Eye (tissue), 1 donor: ENCODE data around the gene ENC1.
A peak's percentile ranks its signal among the peaks of the same experiment; 100 is the strongest.

Experiments
- DNase-seq: peaks from one replicate; pipeline ENCODE4 v3.0.0-alpha.2; 2015

Gene ENC1

DNA sequence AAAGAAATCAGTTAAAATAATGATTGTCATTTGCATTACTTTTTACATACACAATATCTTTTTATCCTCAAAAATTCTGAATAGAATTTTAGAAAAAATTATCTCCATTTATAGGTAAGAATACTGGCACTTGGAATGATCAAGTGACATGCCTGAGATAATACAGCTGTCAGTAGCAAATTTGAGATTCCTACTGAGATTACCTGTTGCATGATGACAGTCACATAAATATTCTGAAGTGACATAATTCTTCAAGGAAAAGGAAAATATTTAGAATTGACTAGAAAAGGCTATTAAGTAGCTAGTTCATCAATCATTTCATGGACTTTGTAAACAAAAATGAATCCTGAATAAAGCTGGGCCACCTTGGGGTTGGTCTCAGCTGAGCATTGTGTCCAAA lies 15.2 kb upstream of the ENC1 start:
- DNase-seq: no peak

DNA sequence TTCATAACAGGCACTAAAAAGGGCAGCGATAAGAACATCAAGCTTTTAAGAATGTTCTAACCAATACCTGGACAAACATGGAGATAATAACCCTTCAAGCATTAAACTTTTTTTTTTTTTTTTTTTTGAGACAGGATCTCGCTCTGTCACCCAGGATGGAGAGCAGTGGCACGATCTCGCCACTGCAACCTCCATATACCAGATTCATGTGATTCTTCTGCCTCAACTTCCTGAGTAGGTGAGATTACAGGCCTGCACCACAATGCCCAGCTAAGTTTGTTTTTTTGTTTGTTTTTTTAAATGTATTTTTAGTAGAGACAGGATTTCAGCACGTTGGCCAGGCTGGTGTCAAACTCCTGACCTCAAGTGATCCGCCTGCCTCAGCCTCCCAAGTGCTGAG lies 14.7 kb upstream of the ENC1 start:
- DNase-seq: no peak

DNA sequence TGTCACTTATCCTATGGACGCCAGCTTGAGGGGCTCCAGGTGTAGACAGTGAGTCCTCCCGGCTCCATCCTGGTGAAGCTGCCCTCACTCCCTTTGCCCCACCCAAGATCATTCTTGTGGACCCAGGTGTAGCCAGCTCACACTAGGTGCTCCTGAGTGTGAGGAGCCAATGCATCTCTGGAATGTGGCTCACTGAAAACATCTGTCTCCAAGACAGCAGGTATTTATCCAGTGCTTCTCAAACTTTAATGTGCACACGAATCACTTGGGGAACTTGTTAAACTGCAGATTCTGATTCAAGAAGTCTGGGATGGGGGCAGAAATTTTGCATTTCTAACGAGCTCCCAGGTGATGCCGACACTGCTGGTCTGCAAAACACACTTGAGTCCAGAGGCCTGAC lies 13.5 kb upstream of the ENC1 start:
- DNase-seq: no peak

DNA sequence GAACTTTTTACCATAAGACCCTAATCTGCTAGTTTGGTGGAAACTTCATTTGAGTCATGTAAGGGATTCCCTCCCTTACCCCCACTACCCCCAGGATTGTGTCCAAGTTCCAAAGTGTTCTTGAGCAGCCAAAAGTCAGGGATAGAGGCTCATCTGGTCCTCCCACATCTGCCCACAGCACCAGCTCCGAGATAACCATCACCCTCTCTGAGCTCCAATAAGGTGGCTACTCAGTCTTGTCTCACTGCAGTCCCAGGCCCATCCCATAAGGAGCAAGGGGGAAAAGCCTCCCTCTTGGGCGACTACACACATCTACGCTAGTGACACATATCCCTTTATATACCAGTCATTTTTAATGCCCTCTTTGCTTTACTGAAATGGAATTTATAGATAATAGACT lies 12.0 kb upstream of the ENC1 start:
- DNase-seq: no peak

DNA sequence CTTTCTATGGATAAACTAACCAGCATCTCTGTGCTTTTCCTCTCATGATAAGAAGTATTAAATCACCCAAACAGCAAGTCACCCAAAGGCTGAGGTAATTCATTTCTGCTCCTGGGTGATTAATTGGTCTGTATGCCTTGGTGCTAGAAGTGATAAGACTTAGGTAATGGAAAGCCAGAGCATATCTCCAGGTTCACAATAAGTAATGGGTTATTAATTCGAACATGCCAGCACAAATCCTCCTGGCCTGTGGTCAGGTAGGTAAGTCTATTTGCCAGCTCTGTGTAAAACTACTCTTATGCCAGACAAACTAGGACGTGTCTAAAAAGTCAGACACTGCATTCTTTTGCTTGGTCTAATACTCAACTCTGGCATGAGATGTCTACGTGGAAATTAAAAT lies 11.2 kb upstream of the ENC1 start:
- DNase-seq: no peak

DNA sequence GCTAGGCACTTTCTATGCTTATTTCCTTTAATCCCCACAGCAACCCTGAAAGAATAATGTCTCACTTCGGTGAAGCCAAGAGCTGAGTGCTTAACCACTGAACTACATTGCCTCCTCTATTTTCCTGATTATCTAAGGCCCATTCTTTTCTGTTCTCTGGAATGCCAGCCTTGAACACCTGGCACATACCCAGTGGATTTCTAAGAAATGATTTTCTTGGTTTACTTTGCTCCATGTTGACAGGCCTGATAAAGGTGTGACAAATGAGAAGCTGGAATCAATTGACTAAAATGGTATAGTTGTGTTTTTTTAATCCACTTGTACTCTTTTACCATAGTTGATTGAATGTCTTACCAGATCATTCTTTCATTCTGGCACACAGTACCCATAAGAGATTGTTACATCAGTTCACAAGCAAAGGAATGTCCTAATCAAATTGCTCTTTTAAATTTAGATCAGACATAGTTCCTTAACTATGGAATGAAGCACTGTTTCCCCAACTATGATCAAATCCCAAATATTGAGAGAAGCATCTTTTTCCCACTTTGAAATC lies 9.0 kb upstream of the ENC1 start:
- DNase-seq: no peak

DNA sequence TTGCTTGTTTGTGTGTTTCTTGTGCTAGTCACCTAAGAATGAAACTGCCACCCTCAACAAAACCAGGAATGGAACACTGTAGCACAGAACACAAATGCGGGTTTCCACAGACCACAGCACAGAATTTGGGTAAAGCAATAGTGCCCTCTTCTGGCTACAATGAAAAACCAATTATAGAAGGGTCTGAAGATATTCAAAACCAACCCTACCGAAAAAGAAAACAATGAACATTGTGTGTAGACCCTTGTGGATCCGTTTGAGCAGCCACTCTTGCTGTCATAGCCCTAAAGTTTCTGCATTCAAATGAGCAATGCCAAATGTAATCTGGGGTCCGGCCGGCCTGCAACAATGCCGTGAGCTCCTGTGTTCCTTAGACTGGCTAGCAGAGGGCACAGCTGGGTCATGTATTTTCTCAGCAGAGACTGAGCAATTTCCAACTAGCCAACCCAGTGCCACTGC lies 8.3 kb upstream of the ENC1 start:
- peak; percentile 86 for DNase-seq

DNA sequence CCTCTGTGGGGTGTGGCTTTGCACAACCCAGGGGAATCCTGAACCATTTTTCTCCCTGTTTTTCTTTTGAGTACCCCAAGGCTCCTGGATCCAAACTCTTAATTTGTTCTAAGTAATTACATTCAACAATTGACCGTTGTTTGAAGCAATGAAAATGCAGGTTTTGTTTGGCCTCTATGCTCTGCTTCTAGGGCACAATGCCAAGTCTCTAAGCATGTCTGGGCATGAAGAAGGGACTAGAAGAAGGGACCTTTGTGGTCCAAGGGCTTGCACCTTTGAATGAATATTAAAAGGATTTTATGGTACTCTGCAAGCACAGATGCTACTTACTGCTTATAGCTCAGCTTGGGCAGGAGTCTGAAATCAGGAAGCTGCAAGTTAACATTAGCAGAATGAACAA lies 6.6 kb upstream of the ENC1 start:
- DNase-seq: no peak

DNA sequence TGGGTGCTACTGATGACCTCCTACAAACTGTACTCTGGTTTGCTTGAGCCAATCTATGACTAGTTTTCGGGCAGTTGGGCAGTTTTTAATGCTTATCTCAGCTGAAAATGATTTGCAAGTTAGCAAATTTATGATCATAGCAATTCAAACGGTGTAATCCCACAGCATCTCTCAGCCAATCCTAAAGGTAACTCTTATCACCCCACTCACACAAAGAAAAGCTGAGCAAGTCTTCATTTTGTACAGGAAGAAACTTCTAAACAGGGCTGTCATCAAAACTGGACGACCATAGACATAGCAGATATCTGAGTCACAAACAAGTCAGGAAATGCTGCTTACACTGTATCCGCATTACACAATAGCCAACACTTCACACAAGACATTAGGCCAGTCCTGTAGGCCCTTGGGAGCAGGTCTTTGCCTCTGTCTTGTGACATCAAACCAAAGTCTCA lies 2.6 kb upstream of the ENC1 start:
- no peak for DNase-seq

DNA sequence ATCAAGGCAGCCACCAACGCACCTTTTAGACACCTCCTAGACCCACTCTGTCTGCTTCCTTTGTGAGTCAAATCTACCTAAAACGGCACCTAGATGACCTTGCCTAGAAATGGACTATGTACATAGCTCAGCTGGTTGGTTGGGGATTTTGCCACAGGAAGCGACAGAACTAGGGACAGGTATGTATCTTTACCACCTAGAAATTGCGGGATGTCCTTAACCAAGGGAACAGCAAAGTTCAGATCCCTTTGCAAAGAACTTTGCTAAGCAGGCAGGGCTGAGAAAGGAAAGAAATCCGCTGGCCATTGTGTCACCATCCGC lies 2.0 kb upstream of the ENC1 start:
- no peak for DNase-seq

DNA sequence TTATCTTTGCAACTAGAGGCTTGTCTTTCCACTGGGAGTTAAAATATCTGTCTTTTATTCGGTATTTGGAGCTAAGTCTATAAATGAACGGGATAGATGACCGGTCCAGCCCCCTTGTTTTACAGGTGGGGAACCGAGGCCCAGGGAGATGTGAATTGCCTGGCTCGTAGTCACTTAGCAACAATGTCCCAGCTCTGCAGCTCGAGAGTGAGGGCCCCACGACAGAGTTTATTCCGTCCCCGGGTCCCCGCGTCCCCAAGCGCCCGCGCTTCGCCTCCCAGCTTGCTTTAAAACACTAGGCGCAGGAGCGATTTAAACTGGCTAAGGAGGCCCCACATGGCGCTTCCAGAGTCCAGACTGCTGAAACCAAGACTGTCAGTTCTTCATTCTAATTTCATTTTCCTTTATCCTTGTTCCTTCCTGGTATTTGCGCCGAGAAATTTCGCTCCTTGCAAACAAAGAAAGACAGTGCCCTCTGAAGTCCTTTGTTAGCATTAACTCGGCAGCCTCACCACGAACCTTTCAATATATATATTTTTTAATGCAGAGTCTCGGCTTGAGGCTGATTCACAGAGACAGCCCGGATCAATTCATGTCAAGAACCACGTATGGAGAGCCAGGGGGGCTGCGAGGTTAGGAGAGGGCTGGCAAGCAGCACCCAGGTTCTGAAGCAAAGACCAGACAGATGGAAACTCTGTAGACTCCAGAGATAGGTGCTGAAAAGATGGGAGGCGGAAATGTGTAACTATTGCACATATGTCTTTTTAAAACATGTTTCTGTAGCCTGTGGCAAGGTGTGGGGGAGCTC lies 1.4 kb upstream of the ENC1 start:
- DNase-seq: peak; percentile 91

DNA sequence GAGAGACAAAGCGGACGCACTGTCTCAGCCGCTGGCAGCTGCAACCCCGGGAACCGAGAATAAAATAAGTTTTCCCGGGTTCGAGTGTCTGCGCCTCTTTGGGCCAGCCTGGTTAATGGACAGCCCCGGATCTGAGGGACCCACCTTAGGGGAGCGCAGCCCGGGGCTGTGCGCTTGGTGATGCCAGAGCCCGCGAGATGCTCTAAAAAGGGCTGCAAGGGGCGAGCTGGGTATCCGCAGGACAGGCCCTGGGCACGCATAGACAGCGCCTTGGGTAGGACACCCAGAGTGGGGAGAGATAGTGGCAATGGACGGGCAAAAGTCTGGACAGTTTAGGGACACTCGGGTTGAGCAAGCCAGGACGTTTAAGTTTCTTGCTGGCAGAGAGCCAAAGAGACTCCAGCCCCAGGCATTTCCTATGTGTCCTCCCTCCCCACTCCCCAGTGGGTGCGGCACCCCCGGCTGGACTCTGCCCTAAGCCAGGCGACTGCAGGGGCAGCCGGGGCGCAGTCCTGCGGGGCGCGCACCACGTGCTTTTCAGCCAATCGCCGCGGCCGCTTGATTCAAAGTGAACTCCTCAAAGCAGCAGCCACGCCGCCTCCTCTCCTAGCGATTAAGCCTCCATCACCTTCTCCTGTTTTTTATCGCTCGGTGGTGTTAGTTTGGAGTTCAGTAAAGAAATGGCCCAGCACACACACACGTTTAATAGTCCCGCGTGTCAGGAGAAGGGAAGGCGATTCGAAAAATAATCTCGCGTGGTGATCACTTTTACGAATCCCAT lies 616 bp upstream of the ENC1 start:
- DNase-seq: peak; percentile 92

DNA sequence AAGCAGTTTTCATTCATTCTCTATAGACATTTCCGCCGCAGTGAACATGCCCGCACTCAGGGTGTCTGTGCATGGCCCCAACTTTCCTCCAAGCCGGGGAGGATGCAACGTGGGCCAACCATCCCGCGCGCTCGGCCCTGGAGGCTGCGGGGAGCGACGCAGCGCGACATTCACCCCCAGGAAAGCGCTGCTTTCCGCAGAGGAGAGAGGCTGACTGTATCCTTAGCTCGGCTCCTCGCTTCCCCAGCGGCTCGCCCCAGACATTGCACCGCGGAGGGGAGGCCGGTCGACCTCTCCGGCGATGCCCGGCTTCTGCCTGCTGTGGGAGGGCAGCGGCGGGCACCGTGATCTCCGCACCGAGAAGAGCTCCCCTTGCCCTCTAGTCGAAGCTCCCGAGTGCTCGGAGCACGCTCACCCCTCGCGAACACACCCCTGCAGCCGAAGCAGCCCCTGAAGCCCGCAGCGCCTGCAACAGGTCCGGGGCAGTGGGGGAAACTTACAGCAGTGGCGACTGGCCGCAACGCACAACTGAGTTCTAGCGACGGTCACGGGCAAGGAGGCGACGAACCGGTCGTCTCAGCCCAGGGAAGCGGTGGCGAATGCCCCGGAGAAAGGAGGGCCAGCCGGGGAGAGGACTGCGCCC lies 600 bp downstream of the ENC1 start:
- DNase-seq: peak; percentile 80

DNA sequence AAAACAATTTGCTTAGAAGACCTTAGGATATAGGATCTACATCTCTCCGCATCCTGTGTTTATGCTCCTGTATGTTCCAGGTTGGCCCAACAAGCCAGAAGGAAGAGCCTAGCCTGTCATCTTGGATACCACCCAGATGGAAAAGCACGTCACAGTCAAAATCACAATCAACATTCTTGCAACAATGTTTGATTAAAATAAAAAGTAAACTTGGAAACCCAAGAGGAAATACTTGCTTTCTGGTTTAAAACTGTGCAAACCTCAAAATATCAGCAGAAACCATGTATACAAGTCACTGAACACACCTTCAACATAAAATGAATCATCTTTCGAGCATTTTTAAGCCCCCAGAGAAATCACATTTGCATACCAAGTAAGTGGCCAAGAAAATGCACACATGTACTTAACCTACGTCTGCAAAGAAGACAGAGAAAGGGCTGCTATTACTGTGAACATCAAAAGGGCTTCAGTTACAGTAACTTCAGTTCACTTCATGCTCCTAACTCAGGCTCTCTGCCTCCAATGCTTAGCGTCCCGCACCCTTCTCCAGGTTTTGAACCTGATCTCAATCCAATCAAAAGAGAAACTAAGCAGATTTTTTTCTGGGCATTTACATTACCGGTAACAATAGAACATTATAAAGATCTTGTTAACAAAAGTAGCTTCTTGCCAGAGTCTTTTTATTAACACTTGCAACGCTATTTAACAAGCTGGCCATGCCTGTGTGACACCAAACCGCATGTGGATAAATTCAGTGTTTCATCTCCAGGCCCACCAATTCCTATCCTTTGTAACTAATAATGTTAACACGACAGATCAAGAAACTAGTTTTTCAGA lies 1.3 kb downstream of the ENC1 start:
- DNase-seq: peak; percentile 64

DNA sequence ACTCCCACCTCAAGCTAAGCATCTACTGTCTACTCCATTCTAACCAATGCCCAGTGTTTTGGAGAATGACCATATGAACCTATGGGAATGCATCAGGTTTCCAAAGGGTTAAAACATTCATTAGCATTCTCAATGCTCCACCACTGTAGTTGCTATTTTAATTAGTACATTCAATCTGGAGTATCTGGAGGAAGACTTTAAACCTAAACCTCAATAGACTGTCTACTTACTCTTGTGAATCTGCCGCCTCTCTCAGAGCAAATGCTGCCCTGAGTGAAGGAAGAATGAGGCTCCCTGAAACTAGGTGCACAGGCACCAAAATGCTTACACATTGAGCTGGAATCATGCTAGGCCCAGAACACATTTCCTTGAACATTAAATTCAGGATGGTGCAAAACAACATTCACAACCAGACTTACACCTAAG lies 2.0 kb downstream of the ENC1 start:
- peak; percentile 41 for DNase-seq

DNA sequence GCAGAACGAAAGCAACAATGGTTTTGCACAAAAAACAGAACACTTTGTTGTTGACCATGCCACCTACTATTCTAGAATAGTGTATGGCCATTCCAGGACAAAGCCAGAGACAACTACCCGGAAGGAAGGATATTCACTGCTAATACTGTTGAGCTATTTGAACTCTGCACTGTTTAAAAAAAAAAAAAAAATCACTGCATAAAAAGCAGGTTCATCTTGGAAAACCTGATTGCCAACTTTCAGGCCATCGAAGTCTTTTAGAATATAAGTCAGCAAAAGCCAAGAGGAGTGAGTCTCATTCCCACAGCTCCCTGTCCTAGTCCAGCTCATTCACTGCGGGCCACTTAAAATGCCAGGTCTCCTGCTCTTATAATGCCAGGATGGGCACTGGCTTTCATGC lies 4.0 kb downstream of the ENC1 start:
- DNase-seq: no peak

DNA sequence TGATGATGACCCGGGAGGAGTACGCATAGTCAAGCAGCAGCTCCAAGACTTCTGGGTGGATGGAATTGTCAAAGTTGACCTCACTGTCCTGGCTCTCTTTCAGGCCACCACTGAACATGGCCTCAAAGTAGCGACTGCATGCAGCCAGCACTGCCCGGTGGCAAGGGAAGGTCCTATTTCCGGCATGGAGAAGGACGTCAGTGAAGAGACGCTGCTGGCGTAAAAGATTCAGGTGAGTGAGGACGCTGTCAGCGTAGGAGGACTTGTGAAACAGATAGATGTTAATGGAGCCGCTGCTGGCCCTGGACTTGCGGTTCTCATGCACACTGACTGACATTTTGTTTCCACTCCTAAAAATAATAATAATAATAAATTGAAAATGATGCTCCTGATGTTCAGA lies 4.4 kb downstream of the ENC1 start:
- DNase-seq: no peak

DNA sequence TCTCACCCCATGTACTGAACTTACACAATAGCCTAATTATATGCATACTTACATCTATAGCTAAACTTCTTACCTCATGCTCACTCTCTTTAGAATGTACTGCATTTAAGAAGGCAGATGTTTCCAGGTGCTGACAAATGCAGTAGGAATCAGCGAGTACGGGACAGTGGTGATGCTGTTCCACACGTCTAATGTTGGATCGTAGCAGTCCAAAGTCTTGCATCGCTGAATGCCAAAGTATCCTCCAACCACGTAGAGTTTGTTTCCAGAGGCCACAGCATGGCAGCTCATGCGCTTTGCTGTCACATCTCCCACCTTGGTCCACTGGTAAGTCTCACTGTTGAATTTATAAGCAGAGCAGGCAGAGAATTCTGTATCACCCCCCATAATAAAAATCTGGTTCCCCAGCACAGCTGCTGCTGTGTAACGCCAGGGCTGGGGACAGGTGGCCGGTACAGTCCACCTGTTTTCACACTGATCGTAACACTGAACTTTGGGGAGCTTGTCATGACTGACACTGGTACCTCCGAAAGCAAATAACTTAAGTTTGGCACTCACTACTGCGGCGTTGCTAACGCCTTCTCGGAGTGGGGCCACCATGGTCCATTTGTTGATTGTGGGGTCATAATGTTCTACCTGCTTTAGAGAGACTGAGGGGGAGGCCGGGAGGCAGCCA lies 5.8 kb downstream of the ENC1 start:
- DNase-seq: no peak

DNA sequence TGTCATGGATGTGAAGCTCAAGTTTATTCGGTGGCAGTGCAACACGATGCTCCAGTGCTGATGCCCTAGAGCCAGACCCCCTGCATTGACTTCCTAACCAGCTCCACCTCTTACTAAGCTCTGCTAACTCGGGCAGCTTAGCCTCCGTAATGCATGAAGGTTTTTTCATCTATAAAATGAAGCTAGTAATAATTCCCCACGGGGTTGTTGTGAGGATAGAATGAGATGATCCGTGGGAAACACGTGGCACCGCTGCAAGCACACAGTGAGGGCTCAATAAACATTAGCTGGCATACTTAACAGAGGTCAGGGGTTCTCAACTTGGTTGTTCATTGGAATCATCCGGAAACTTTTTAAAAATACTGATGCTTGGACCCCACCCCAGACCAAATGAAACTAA lies 6.8 kb downstream of the ENC1 start:
- DNase-seq: no peak

DNA sequence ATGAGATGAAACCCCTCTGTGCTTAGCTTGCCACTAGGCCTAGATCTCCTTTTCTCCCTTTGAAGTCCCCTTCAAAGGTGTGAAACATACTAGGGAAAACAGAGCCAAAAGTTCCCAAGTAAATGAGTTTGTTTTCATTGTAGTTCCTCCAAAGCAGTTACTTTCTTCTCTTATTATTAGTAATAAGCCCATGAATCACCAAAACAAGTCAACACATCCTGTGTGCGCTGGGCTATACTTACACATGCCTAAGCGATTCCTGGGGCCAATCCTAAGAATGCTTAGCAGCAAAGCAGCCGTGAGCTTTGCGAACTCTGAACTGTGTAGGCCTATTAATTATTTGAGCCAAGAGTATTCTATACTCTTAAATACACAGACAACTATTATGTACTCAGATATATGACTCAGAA lies 7.6 kb downstream of the ENC1 start:
- DNase-seq: no peak

DNA sequence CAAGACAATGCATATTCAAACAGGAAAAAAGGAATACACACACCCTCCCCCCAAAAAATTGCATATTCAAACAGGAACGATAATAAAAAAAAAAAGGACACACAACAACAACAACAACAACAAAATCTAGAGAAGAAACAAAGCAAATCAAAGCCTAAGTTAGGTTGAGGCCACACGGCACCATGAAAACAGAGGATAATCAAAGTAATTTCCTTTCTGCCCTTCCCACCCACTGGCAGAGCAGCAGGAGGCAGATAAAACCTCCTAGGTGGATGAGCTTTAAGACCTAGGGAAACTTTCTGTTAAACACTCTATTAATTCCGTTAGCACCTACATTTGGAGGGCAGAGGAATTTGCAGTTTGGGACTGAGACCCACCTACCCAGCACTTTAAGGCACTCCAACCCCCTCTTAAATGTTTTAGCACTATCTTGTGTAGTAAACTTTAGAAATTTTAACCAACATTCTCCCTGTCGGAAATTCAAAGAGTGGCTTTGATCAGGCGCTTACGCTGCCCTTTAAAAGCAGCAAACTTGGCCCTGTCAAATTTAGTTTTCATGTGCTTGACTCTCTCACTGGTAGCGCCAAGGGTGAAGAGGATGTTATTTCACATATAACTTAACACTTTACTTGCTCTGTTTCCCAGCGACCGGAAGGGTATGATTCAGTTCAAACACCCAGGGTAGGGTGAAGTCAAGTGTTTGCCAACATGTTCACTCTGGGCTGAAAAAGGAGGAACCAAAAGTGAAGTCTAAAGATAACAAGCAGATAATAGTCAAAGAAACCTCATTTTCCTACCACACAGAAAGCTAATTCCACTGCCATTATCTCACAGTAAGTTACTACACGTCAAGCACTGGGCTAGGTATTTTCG lies 9.2 kb downstream of the ENC1 start:
- DNase-seq: no peak
